HG03135 (cell line): ENCODE results near the gene DPH3.

Experiments used
- ATAC-seq: cut with Tn5 transposase; IDR thresholded peaks from one replicate; pipeline ENCODE4 v1.9.1; 2021; ENCODE audit warnings: mild to moderate bottlenecking, moderate library complexity; ENCODE audit not compliant: unreplicated experiment

DPH3 gene

DNA sequence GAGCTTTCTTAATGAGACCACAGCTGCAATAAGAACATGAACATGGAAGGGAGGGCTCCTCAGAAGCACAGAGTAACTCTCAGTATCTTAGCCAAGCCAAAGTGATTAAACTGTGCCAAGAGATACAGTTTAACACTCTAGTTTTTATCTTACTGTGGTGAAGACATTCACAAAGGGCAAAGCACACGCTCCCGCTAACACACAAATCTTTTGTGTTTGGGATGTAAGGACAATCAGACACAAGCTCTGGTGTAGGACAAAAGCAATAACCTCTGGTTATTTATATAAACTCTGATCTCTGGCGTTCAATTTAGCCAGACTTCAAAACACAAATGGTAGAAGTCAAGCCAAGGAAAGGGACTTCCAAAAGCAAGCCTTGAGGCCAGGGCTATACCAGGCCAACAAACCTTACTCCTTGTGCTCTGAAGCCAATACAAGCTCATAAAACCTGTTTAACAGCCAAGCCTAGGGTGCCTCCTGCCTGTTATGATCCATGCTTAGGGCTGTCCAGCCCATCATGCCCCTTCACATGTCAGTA is 27.8 kb downstream of the DPH3 start:
- no peak for ATAC-seq

GRCh38 chr3:16236030-16236639 is 28.6 kb downstream of the DPH3 start:
- no peak for ATAC-seq

- ATAC-seq = no peak
Measured at GRCh38 chr3:16234281-16234680, 30.5 kb downstream of the DPH3 start.

DNA sequence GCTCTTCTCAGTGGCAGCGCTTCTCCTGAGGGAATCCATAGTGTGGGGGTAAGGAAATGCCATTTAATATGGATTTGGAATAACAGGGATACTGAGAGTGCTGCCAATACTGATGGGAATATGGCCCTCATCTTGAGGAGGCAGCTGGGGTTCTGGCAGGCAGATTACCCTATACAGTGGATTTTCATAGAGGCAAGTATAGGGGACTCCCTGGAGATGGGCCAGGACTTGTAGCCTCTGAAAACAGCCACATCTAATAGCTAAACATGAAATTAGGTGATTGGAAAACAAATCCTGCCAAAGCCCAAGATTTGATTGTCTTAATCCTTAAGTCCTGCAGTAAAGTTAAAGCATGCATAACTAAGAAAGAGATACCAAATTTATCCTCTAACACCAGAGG is 30.9 kb downstream of the DPH3 start:
- ATAC-seq = no peak

GRCh38 chr3:16231983-16232382 is 32.8 kb downstream of the DPH3 start:
- no peak for ATAC-seq

- no peak for ATAC-seq
Measured at GRCh38 chr3:16229681-16230080, 35.1 kb downstream of the DPH3 start.

GRCh38 chr3:16227566-16227965 is 37.2 kb downstream of the DPH3 start:
- ATAC-seq = no peak

- no peak for ATAC-seq
Measured at GRCh38 chr3:16224325-16224724, 40.4 kb downstream of the DPH3 start.

GRCh38 chr3:16222547-16222946 is 42.2 kb downstream of the DPH3 start:
- no peak for ATAC-seq

DNA sequence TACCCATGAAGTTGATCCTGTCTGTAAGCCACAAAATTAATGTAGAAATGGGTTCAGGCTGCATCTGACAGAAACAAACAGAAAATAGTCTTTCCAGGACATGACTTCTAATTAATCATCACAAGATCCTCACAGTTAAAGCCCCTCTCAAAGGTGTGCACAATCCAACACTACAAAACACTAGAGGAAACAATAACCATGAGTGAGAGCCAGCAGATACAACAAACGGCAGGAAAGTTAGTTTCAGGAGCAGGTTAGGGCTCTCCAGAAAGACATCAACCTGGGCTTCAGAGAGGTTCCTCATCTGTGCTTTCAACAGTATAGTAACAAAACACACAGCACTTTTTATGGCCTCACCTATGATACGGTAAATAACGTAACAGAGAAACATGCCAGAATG is 42.8 kb downstream of the DPH3 start:
- no peak for ATAC-seq

DNA sequence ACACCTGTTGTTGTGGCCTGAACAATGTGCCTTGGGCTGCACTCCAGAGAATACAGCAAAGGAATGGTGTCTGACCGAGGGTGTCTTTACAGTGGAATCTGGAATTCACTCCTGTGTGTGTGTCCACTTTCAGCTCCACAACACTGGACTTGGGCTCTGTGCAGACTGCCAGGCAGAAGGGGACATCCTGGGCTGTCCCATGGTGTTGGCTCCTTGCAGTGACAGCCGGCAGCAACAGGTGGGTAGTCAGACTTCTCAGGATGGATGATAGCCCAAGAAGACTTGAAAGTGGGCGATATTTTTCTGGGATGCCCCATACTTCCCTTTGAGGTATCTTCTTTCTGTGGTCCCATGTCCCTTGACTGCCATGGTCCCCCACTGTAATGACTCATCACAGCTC is 45.0 kb downstream of the DPH3 start:
- no peak for ATAC-seq

GRCh38 chr3:16216373-16216935 is 48.3 kb downstream of the DPH3 start:
- no peak for ATAC-seq

- no peak for ATAC-seq
Measured at GRCh38 chr3:16214366-16214765, 50.4 kb downstream of the DPH3 start.

GRCh38 chr3:16211176-16211904 is 53.4 kb downstream of the DPH3 start:
- no peak for ATAC-seq
